ENCODE measurements around the gene LRRC74A.
"Not testable (repeated sequence)": the region's sequence is repeated elsewhere in the genome, so short reads cannot be mapped to it uniquely, and the experiment has no call there.

LRRC74A gene

GRCh38 chr14:76883447-76883846 lies 57.2 kb downstream of the LRRC74A start:
- no peak for TF ChIP-seq CTCF (IDR thresholded peaks at IDR 0.05; ENCODE audit: borderline replicate concordance, insufficient read depth, low read depth, low read length)
- H3K4me3 ChIP-seq (ENCODE audit: low read depth, low read length): no peak overlapping the region

GRCh38 chr14:76884394-76884793 lies 58.2 kb downstream of the LRRC74A start:
- no peak overlapping the region for H3K4me3 ChIP-seq (ENCODE audit: low read depth, low read length)
- no peak for TF ChIP-seq CTCF (IDR thresholded peaks at IDR 0.05; ENCODE audit: borderline replicate concordance, insufficient read depth, low read depth, low read length)

GRCh38 chr14:76884853-76885276 lies 58.7 kb downstream of the LRRC74A start:
- no peak overlapping the region for H3K4me3 ChIP-seq (ENCODE audit: low read depth, low read length)
- no peak for TF ChIP-seq CTCF (IDR thresholded peaks at IDR 0.05; ENCODE audit: borderline replicate concordance, insufficient read depth, low read depth, low read length)

- no peak for TF ChIP-seq CTCF (IDR thresholded peaks at IDR 0.05; ENCODE audit: borderline replicate concordance, insufficient read depth, low read depth, low read length)
- no peak overlapping the region for H3K4me3 ChIP-seq (ENCODE audit: low read depth, low read length)
Observed at GRCh38 chr14:76887191-76887590, 61.0 kb downstream of the LRRC74A start.

GRCh38 chr14:76891391-76891790 lies 65.2 kb downstream of the LRRC74A start:
- H3K4me3 ChIP-seq (ENCODE audit: low read depth, low read length): no peak overlapping the region
- TF ChIP-seq CTCF (IDR thresholded peaks at IDR 0.05; ENCODE audit: borderline replicate concordance, insufficient read depth, low read depth, low read length): no peak

GRCh38 chr14:76894308-76894707 lies 68.1 kb downstream of the LRRC74A start:
- H3K4me3 ChIP-seq (ENCODE audit: low read depth, low read length): no peak overlapping the region
- TF ChIP-seq CTCF (IDR thresholded peaks at IDR 0.05; ENCODE audit: borderline replicate concordance, insufficient read depth, low read depth, low read length): no peak

GRCh38 chr14:76898006-76898405 lies 71.8 kb downstream of the LRRC74A start:
- not testable (repeated sequence) for H3K4me3 ChIP-seq (ENCODE audit: low read depth, low read length)

- no peak overlapping the region for H3K4me3 ChIP-seq (ENCODE audit: low read depth, low read length)
- TF ChIP-seq CTCF (IDR thresholded peaks at IDR 0.05; ENCODE audit: borderline replicate concordance, insufficient read depth, low read depth, low read length): no peak
Observed at GRCh38 chr14:76900682-76901081, 74.5 kb downstream of the LRRC74A start.
